ENCODE measurements around the gene COL6A1. TPM values are rescaled to one million over a fixed set of nuclear protein-coding genes. Genes with fewer than 3 reads are reported as not detected.

Gene COL6A1
- total and polyA plus RNA-seq, 2 of the 4 experiments (the other 2 are of a cell fraction), result 173 to 1,578 TPM

GRCh38 chr21:45982092-45982757 lies 655 bp downstream of the COL6A1 start:
- DNase-seq, result no peak
- H4K91ac ChIP-seq (ENCODE audit: insufficient read depth, low read depth, low read length), result peak overlapping the region; percentile 63
- H3K4me3 ChIP-seq (ENCODE audit: insufficient read depth, low read depth, low read length), result peak overlapping the region; percentile 95
- H3K18ac ChIP-seq (ENCODE audit: low read depth, low read length), result peak overlapping the region; percentile 90
- no peak overlapping the region for H2BK15ac ChIP-seq (ENCODE audit: low read depth, low read length)
- intact Hi-C loops (cut with micrococcal nuclease), result no loop called here
- in situ Hi-C loops (cut with MboI; ENCODE audit: low sequenced_read_pairs), result no loop called here
- WGBS, 2 experiments (ENCODE audit: extremely low coverage in 2 of 2, insufficient read length in 1 of 2), result 5% methylated on average over 7 of the region's 45 CpGs; no CpG with 5 or more reads in 1 of the 2 experiments
- H3K23ac ChIP-seq (ENCODE audit: low read depth, low read length), result peak overlapping the region; percentile 95
- peaks cover 31% of the 10 kb centered on the region for H3K4me1 ChIP-seq (ENCODE audit: control insufficient read depth, insufficient read depth, low read length)
- H2AFZ ChIP-seq (replicated peaks; ENCODE audit: low read length, poor library complexity), result peak overlapping the region; percentile 87
- H3K79me1 ChIP-seq (ENCODE audit: low read depth in 1 of 2, low read length in 2 of 2), result peaks cover 9 to 65% of the 10 kb centered on the region in 2 experiments; a peak in 3 of 4 replicates
- H2BK20ac ChIP-seq (ENCODE audit: low read depth, low read length), result no peak overlapping the region
- H2BK5ac ChIP-seq (ENCODE audit: low read depth, low read length, poor library complexity, severe bottlenecking), result peak overlapping the region; percentile 98
- H3K36me3 ChIP-seq (ENCODE audit: control insufficient read depth, insufficient read depth, low read length), result peaks cover 46% of the 10 kb centered on the region
- peak overlapping the region; percentile 83 for H2AK5ac ChIP-seq (ENCODE audit: low read depth, low read length)
- peak overlapping the region; percentile 92 for H3K56ac ChIP-seq (ENCODE audit: extremely low read depth, insufficient read depth, low read length)
- H3K14ac ChIP-seq (replicated peaks; ENCODE audit: low read depth, low read length), result peak overlapping the region; percentile 98
- H3K9me1 ChIP-seq (ENCODE audit: insufficient read depth, low read length), result peaks cover 9% of the 10 kb centered on the region
- dilution Hi-C loops (cut with HindIII; ENCODE audit: low sequenced_read_pairs, unreplicated experiment), result no loop called here
- peak overlapping the region; percentile 18 to 67; a peak in 2 of 4 replicates for H4K8ac ChIP-seq (ENCODE audit: low read depth in 2 of 2, low read length in 2 of 2)
- H2AK9ac ChIP-seq (replicated peaks; ENCODE audit: low read depth, low read length, poor library complexity), result peak overlapping the region; percentile 99
- H3K27ac ChIP-seq (ENCODE audit: insufficient read depth, low read length), result peak overlapping the region; percentile 99
- TSS peak; percentile 83 for BruUV-seq (replicated peaks)
- ChIA-PET CTCF (no interaction called here), POLR2A (ENCODE audit: unreplicated experiment) (interaction anchor here (1.5 kb wide), 1 partner anchor 9 kb away, joined by 5 read pairs; no protein-coding TSS in a partner anchor)
- H3K9me3 ChIP-seq (ENCODE audit: control insufficient read depth, insufficient read depth, low read length), result no peaks in the 10 kb centered on the region
- H4K5ac ChIP-seq (ENCODE audit: low read depth, low read length), result peak overlapping the region; percentile 71
- ATAC-seq (ENCODE audit: low read depth), result peak; percentile 10
- H3K4ac ChIP-seq (ENCODE audit: low read depth, low read length), result peak overlapping the region; percentile 80
- H2BK120ac ChIP-seq (ENCODE audit: low read depth, low read length), result peak overlapping the region; percentile 30
- peak overlapping the region; percentile 100 for H3K9ac ChIP-seq (ENCODE audit: low read depth, low read length)
- H4K20me1 ChIP-seq (ENCODE audit: insufficient read depth, low read length), result peaks cover 57% of the 10 kb centered on the region
- no peaks in the 10 kb centered on the region for H3K27me3 ChIP-seq (ENCODE audit: control insufficient read depth, insufficient read depth, low read length)
- H3K4me2 ChIP-seq (ENCODE audit: low read depth, low read length), result peak overlapping the region; percentile 91
- TF ChIP-seq RCOR1 (IDR thresholded peaks at IDR 0.05; ENCODE audit: insufficient replicate concordance, low read length), result no peak
- no peak for TF ChIP-seq FOS (IDR thresholded peaks at IDR 0.05; ENCODE audit: low read depth, low read length)
- peak; percentile 12; the same call in 1 of the 2 replicates for TF ChIP-seq MXI1 (IDR thresholded peaks at IDR 0.05; ENCODE audit: borderline replicate concordance, low read depth, low read length)
- TF ChIP-seq ELK1 (IDR thresholded peaks at IDR 0.05; ENCODE audit: borderline replicate concordance, low read depth, low read length), result no peak
- no peak for TF ChIP-seq MAFK (IDR thresholded peaks at IDR 0.05; ENCODE audit: low read depth, low read length)
- TF ChIP-seq SMC3 (IDR thresholded peaks at IDR 0.05; ENCODE audit: low read depth, low read length), result no peak
- no peak for TF ChIP-seq CEBPB (IDR thresholded peaks at IDR 0.05; ENCODE audit: low read depth, low read length)
- TF ChIP-seq POLR2A (IDR thresholded peaks at IDR 0.05; ENCODE audit: low read depth, low read length), result peak; percentile 2; the same call in 1 of the 2 replicates
- TF ChIP-seq CHD1 (IDR thresholded peaks at IDR 0.05; ENCODE audit: low read depth, low read length), result no peak
- TF ChIP-seq NFE2L2 (IDR thresholded peaks at IDR 0.05; ENCODE audit: low read depth, low read length), result no peak
- no peak for TF ChIP-seq RAD21 (IDR thresholded peaks at IDR 0.05; ENCODE audit: low read length)
- TF ChIP-seq USF2 (IDR thresholded peaks at IDR 0.05; ENCODE audit: low read depth, low read length), result no peak
- TF ChIP-seq CTCF (conservative IDR thresholded peaks at IDR 0.05; ENCODE audit: low read depth, low read length), result no peak
- TF ChIP-seq MAZ (IDR thresholded peaks at IDR 0.05; ENCODE audit: borderline replicate concordance, low read depth, low read length), result peak; percentile 25; the same call in 1 of the 2 replicates
- no peak for TF ChIP-seq RFX5 (IDR thresholded peaks at IDR 0.05; ENCODE audit: low read depth, low read length)

Measured in IMR-90 (cell line).